Caki2 (cell line): ENCODE results near the gene PARD3B. TPM values are rescaled to one million over a fixed set of nuclear protein-coding genes. Genes with fewer than 3 reads are reported as not detected.

Experiments used
- DNase-seq: peaks from one replicate; pipeline ENCODE4 v3.0.0-alpha.2; 2015; ENCODE audit warnings: low read depth
- in situ Hi-C: cut with HindIII; loops from 2 replicates; pipeline ENCODE4 v1.10.0; 2016; ENCODE audit warnings: low sequenced_read_pairs, low pct_unique_long_range_greater_than_20kb, mixed read lengths
- total RNA-seq: library from RNA; depleted of rRNA; stranded (reverse); fragments of >200 nt; shearing (Covaris generic); gene quantifications from 2 replicates; pipeline ENCODE4 v1.2.3, GENCODE V29; 2014; ENCODE audit warnings: low replicate concordance

PARD3B gene
- total RNA-seq, 1 experiment from 2014 or later = 3.8 TPM

DNA sequence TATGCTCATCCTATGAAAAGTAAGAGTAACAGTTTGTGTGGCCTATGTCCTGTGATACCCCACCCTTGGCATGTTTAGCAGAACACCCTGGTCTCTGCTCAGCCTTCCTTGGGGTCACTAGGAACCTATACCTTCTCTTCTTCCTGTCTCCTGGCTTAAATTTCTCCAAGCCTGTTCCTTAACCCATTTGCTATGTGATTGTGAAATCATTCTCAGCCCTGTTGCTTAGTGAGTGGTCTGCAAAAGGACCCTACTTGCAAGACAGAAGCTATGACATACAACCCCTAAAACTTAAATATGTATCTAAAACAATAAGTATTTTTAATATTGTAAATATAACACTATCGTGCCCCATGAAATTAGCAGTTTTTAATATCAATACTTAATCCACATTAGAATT lies 524.7 kb downstream of the PARD3B start:
- in situ Hi-C loops = no loop called here
- DNase-seq = no peak

DNA sequence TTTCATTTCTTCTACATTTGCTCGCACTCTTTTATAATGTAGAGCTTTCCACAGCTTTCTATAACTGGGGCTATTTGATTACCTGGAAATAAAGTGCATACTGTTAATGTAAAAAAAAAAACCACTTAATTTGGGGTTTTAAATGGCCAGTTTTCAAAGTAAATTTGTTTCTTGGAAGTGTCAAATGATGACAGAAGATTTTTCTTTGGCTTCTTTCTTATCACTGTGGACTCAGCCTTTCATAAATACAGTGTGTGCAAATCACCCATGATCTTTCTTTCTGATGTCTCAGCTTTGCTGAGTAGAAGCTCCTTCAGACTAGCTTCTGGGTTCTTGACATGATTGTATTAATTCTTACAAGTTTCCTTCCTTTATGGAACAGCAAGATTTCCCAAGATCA lies 525.6 kb downstream of the PARD3B start:
- no peak for DNase-seq
- in situ Hi-C loops = no loop called here

- DNase-seq = no peak
- in situ Hi-C loops = no loop called here
These were observed 528.3 kb downstream of the PARD3B start for GRCh38 chr2:205073433-205074020.

DNA sequence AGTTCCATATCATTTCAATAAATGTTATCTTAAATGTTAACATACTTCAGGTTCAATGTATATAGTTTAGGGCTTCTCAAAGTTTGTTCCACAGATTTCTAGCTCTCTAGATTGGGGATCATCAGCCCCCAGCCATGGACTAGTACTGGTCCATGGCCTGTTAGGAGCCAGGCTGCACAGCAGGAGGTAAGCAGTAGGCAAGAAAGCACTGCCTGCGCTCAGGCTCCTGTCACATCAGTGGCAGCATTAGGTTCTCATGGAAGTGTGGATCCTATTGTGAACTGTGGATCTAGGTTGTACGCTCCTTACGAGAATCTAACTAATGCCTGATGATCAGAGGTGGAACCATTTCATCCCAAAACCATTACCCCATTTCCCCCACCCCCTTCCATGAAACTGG lies 531.1 kb downstream of the PARD3B start:
- in situ Hi-C loops = no loop called here
- DNase-seq = no peak

DNA sequence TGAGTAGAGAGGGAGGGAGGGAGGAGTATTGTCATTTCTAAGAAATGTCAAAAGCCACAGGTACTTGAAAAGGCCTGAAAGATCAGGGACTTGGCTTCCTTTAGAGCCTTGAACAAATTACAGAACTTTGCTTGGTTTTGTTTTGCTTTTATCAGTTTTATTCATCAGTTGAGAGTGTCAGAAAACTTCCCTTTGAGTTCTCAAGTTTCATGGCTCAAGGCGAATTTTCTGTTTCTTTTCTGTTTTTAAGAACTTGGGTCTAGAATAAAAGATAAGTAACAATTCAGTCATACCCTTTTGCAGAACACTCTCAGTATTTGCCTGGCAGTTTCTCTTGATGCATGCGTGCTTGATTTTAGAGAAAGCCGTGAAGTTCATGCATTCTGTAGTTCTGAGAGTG lies 531.9 kb downstream of the PARD3B start:
- no peak for DNase-seq
- in situ Hi-C loops = no loop called here

DNA sequence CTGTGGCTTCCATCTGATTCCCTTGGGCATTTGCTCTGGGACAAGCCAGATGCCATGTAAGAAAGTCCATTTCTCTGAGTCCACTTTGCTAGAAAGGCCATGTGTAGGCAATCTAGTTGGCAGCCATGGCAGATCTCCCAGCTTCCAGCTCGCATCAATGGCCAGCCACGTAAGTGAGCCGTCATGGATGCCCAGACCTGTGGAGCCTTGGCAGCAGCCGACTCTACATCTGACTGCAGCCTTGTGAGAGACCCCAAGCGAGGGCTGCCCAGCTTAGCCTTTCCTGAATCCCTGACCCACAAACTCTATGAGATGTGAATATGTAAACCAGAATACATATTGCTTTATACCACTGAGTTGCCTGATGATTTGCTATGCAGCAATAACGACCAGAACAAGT lies 533.5 kb downstream of the PARD3B start:
- in situ Hi-C loops = no loop called here
- no peak for DNase-seq

GRCh38 chr2:205079173-205079572 lies 533.9 kb downstream of the PARD3B start:
- no peak for DNase-seq
- in situ Hi-C loops = no loop called here

DNA sequence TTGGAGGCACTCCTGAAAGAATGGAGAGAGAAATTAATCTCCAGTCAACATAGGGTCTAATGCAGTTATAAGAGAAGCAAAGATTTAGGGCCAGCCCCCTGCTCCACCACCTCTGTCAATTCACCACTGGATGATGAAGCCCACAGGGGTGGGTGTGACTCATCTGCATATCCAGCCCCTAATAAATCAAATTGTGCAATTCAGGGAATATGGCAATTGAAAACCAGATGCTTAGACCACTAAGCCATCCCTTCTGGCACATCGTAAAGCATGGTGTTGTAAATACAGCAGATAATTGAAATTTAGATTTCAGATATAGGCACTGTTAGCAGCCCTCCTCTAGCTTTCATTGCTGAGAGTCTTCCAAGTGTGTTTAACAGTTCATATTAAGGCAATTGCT lies 541.4 kb downstream of the PARD3B start:
- DNase-seq = no peak
- in situ Hi-C loops = no loop called here

GRCh38 chr2:205087862-205088261 lies 542.6 kb downstream of the PARD3B start:
- no peak for DNase-seq

DNA sequence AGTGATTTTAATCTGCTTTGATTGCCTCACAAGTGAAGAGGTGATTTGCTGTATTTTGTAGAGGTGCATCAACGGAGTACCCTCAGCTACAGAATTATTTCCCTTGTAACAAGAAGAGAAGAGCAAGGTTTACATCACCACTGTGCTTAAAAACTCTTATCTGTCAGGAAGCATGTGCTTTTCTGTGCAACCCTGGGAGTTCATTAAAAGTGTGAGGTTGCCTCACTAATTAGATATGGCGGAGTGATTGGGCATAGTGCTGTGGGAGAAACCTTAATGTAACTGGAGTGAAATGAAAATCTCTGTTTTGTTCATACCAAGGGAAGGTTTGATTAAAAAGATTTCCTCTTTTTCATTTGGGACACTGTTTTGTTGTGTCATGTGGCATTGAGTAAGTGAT lies 544.7 kb downstream of the PARD3B start:
- in situ Hi-C loops = no loop called here
- DNase-seq = no peak

More at GRCh38 chr2:205087862-205088261, 542.6 kb downstream of the PARD3B start:
- in situ Hi-C loops = no loop called here

GRCh38 chr2:205091411-205091810 lies 546.1 kb downstream of the PARD3B start:
- in situ Hi-C loops = no loop called here
- no peak for DNase-seq

DNA sequence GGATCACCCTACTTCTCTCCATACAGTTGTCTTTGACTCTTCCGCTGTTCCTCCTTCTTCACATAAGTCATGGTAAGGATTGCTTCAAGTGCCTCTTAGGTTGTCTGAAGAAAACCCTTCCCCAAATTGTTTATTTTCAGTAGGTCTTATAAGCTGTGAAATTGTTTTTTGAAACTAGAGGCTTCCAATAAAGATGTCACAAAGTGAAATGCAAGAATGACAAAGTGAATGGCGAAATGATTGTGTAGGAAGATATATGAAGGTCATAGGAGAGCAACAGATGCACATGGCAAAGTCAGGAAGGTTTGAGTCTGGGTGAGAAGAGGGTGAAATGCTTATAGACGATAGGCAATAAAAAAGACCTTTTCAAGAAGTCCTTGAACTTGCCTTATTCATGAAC lies 548.8 kb downstream of the PARD3B start:
- no peak for DNase-seq
- in situ Hi-C loops = no loop called here

DNA sequence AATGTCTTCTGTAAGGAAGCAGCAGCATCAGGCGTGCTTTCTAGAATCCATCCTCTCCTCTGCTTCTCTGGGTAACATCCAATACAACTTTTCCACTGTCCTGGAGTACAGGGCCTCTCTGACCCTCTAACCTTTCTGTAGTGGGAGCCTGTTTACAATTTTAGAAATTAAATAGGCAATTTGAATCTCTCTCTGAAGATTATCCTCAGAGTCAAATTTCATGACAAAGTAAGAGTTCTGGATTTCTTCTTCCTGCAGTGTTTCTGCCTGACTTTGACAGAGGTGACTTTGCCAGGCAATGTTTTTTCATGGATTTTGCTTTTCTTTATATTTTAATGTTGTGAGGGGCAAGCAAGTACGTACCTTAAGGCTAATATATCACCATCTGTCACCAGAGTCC lies 558.4 kb downstream of the PARD3B start:
- no peak for DNase-seq
- in situ Hi-C loops = no loop called here

- no peak for DNase-seq
- in situ Hi-C loops = no loop called here
These were observed 562.5 kb downstream of the PARD3B start for GRCh38 chr2:205107810-205108209.

- DNase-seq = no peak
- in situ Hi-C loops = no loop called here
These were observed 570.2 kb downstream of the PARD3B start for GRCh38 chr2:205115511-205115910.

- no peak for DNase-seq
- in situ Hi-C loops = no loop called here
These were observed 571.9 kb downstream of the PARD3B start for GRCh38 chr2:205117125-205117524.

DNA sequence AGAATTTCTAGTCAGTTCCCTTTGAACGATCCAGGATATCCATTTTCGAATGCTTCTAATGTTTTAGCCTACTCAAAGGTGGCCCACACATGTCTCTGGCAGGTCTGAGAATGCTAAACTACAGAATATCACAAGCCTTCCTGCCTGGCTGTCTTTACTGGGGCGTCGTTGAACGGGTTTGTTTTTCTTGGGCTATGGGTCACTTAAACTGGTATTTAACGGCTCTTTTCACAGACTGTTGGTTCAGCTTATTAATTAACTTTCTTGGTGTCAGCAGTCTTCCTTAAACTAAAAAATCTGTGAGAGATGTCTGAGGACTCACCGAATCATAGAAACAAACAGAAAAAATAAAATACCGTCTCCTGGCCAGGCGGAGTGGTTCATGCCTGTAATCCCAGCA lies 573.9 kb downstream of the PARD3B start:
- in situ Hi-C loops = no loop called here
- peak; percentile 92 for DNase-seq

DNA sequence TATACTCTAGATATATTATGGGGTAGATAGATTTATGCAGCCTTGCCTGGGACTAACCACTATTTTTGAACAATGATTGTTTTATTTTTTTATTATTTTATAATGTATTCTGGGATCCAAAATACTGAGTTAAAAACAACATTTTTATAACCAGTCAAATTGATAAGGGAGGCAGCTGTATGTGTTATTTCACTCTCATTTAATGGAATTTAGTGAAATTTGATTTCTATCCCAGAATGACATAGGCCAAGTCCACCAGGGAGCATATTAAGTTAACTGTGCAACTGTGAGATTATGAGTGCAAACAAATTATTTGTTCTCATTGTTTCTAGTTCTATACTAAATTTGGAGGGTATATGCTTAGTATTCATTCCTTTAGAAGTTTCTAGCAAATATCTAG lies 583.5 kb downstream of the PARD3B start:
- DNase-seq = no peak
- in situ Hi-C loops = no loop called here

GRCh38 chr2:205129531-205129930 lies 584.3 kb downstream of the PARD3B start:
- in situ Hi-C loops = no loop called here
- DNase-seq = no peak

GRCh38 chr2:205130111-205130829 lies 585.0 kb downstream of the PARD3B start:
- in situ Hi-C loops = no loop called here
- no peak for DNase-seq
